Psoas muscle (tissue), 8 donors: Measurements from ENCODE around the gene DNMBP. TPM values are rescaled to one million over a fixed set of nuclear protein-coding genes. Genes with fewer than 3 reads are reported as not detected.

Experiments used
- ATAC-seq, 4 donors: fragments of 200-7000 bp; cut with Tn5 transposase; one replicate each; pipeline ENCODE4 v1.9.1; 2020; ENCODE audit warnings: moderate library complexity in 3 of 4, mild to moderate bottlenecking in 2 of 4
- DNase-seq, 2 donors: peaks; one replicate each; pipeline ENCODE4 v3.0.0-alpha.2; 2020
- H3K27ac ChIP-seq: fragments of 200-600 bp; one replicate; pipeline ENCODE4 v1.8.0; 2022
- H3K27me3 ChIP-seq, 3 donors: fragments of 200-600 bp in 1 of 3; one replicate each; pipeline versions ENCODE4 v1.6.1 to v1.8.0; 2013 to 2022; ENCODE audit warnings: low read length in 2 of 3, mild to moderate bottlenecking in 2 of 3, moderate library complexity in 1 of 3; ENCODE audit not compliant: insufficient read depth in 3 of 3
- H3K36me3 ChIP-seq, 2 donors: fragments of 200-600 bp in 1 of 2; one replicate each; pipeline versions ENCODE4 v1.6.1 to v1.8.0; 2013 to 2022; ENCODE audit warnings: low read depth in 1 of 2, mild to moderate bottlenecking in 1 of 2, moderate library complexity in 1 of 2; ENCODE audit not compliant: insufficient read depth in 1 of 2
- H3K4me1 ChIP-seq: fragments of 200-600 bp; one replicate; pipeline ENCODE4 v1.8.0; 2022
- H3K4me3 ChIP-seq: fragments of 200-600 bp; one replicate; pipeline ENCODE4 v1.8.0; 2022; ENCODE audit warnings: mild to moderate bottlenecking
- H3K9me3 ChIP-seq: fragments of 200-600 bp; one replicate; pipeline ENCODE4 v1.8.0; 2022
- WGBS, 3 donors: extraction: QIAGEN DNeasy Blood & Tissue Kit; methylation state at CpG; one replicate each; pipeline versions ENCODE4 v1.1.6 to v1.1.7; 2013; 5-methylcytosine and 5-hydroxymethylcytosine counted together
- intact Hi-C, 2 donors: fragments of 100-400 bp; cut with DNase I; formaldehyde crosslinking; loops; one replicate each; pipeline versions ENCODE4 v1.11.0 to v1.14.2; 2022
- polyA plus RNA-seq, 3 donors: library from polyadenylated mRNA; stranded (reverse); fragments of 200-250 nt; gene quantifications; one replicate each; pipeline ENCODE4 v1.2.3, GENCODE V29; 2013
- total RNA-seq, 4 donors: library from RNA; stranded (reverse); fragmentation: NEBNext Ultra II Directional in 2 of 4; extraction: Animal tissue kit (Norgen Biotek cat#: 25700) in 2 of 4; gene quantifications; one replicate each; pipeline versions ENCODE4 v1.2.1 to v1.2.4, GENCODE V29; 2021 to 2023
- TF ChIP-seq, protein P1 (sequence below): fragments of 200-600 bp; IDR thresholded peaks from one replicate; pipeline ENCODE4 v1.8.0; 2022; ENCODE audit warnings: antibody characterized with exemption
- donor health status: healthy with polysubstance abuse.
- donor health status: DM: no; HTN: no; CAD: no; lungs with moderate emphysema.
- donor health status: Bipolar disorder and iron deficiency.
- donor health status: healthy.
- donor health status: DM: yes; HTN: yes; CAD: no.
- donor health status: DM: no; HTN: no; CAD: no.
- donor health status: DM: no; HTN: no; CAD: no.
- donor health status: DM: yes; HTN: yes; CAD: no.

The DNMBP gene
- total and polyA plus RNA-seq, 7 donors: 6.2 to 16.9 (median 11.0) TPM

DNA sequence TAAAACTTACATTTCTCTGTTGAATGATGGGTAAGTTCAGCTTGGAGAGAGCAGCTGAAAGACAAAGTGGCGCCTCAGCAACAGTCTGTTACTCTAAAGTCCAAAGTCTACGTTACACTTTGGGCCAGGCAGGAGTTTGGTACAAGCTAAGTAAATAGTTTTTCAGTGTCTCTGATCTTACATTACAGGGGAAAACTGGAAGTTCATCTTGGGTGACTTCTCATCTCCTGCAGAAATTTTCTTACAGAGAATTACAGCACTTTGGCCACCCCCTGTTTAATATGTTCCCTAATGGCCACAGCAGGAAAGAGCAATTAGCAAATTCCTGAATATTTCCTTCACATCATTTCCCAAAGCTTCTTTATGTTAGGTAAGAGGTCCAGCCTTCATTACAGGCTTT is 160.2 kb downstream of the DNMBP start:
- no peaks in the 10 kb centered on the region for H3K27me3 ChIP-seq
- DNase-seq: no peak
- TF ChIP-seq, protein P1, sequence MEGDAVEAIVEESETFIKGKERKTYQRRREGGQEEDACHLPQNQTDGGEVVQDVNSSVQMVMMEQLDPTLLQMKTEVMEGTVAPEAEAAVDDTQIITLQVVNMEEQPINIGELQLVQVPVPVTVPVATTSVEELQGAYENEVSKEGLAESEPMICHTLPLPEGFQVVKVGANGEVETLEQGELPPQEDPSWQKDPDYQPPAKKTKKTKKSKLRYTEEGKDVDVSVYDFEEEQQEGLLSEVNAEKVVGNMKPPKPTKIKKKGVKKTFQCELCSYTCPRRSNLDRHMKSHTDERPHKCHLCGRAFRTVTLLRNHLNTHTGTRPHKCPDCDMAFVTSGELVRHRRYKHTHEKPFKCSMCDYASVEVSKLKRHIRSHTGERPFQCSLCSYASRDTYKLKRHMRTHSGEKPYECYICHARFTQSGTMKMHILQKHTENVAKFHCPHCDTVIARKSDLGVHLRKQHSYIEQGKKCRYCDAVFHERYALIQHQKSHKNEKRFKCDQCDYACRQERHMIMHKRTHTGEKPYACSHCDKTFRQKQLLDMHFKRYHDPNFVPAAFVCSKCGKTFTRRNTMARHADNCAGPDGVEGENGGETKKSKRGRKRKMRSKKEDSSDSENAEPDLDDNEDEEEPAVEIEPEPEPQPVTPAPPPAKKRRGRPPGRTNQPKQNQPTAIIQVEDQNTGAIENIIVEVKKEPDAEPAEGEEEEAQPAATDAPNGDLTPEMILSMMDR: no peak
- H3K27ac ChIP-seq: no peak overlapping the region
- H3K4me1 ChIP-seq: peaks cover 10% of the 10 kb centered on the region
- H3K36me3 ChIP-seq: peaks cover 0 to 60% of the 10 kb centered on the region in 2 donors
- H3K9me3 ChIP-seq: no peaks in the 10 kb centered on the region
- intact Hi-C loops: loop anchor here in 1 of 2 donors (10.0 kb wide), 1 partner anchor 165 kb away; no protein-coding TSS in a partner anchor
- no peak overlapping the region for H3K4me3 ChIP-seq
- no peak for ATAC-seq
- WGBS, 3 donors: 87 to 94% (median 89%) methylated on average over 2 of the region's 2 CpGs

DNA sequence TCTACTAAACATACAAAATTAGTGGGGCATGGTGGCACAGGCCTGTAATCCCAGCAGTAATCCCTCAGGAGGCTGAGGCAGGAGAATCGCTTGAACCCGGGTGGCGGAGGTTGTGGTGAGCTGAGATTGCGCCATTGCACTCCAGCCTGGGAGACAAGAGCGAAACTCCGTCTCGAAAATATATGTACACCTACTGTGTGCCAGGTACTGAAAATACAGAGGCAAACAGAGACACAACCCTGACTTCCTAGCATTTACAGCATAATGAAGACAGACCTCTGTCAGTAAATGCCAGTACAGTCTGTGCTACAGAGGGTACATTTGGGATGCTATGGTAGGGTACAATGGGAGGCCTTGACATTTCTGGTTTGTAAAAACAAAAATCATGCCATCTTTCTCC is 160.7 kb downstream of the DNMBP start:
- Histone ChIP-seq H3K4me3 (no peak overlapping the region), H3K36me3 (peaks cover 0 to 65% of the 10 kb centered on the region in 2 donors), H3K27me3 (no peaks in the 10 kb centered on the region), H3K4me1 (peaks cover 10% of the 10 kb centered on the region), H3K9me3 (no peaks in the 10 kb centered on the region), H3K27ac (no peak overlapping the region)
- WGBS, 3 donors: 82 to 98% (median 91%) methylated on average over 7 of the region's 7 CpGs
- DNase-seq (no peak), ATAC-seq (no peak)
- TF ChIP-seq, protein P1: no peak
- intact Hi-C loops: loop anchor here in 1 of 2 donors (10.0 kb wide), 1 partner anchor 166 kb away; no protein-coding TSS in a partner anchor

DNA sequence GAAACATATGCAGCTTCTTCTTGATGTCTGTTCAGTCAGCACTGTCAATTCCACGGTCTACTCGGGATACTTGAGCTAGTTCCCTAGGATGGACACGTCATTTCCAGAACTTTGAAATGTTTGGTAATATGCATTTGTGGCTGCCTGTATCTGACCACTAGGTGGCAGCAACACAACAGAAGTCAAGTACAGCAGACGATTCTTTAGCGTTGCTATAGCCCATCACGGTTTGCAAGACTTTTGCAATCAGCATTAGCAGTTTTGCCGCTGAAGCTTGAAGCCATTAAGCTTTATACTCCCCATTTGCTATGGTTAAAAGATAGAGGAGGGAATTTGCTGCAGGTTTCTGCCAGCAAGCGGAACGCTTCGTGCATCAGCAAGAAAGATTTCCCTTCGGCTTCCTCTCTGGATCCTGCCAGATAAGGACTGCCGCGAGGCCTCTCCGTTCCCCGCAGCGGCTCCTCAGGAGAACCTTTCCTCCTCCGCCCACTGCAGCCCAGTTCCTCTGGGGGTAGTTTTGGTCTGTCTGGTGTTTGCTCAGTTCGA is 163.8 kb downstream of the DNMBP start:
- peaks cover 0 to 47% of the 10 kb centered on the region in 2 donors for H3K36me3 ChIP-seq
- peak overlapping the region; percentile 36 for H3K4me3 ChIP-seq
- peaks cover 10% of the 10 kb centered on the region for H3K4me1 ChIP-seq
- WGBS, 3 donors: 6 to 10% (median 7%) methylated on average over 18 of the region's 18 CpGs
- intact Hi-C loops: loop anchor here (1.0 to 10.0 kb wide), 3 partner anchors 169 to 200 kb away; no protein-coding TSS in a partner anchor
- ATAC-seq (peak; percentile 91 to 98 (median 94)), DNase-seq (peak; percentile 58 to 70)
- TF ChIP-seq, protein P1: peak; percentile 96
- no peaks in the 10 kb centered on the region for H3K27me3 ChIP-seq
- no peaks in the 10 kb centered on the region for H3K9me3 ChIP-seq
- H3K27ac ChIP-seq: no peak overlapping the region

GRCh38 chr10:99844433-99844955 is 165.3 kb downstream of the DNMBP start:
- no peak overlapping the region for H3K27ac ChIP-seq
- H3K4me3 ChIP-seq: no peak overlapping the region
- no peaks in the 10 kb centered on the region for H3K27me3 ChIP-seq
- ATAC-seq (no peak), DNase-seq (no peak)
- H3K4me1 ChIP-seq: peaks cover 10% of the 10 kb centered on the region
- peaks cover 0 to 35% of the 10 kb centered on the region in 2 donors for H3K36me3 ChIP-seq
- TF ChIP-seq, protein P1: no peak
- intact Hi-C loops: loop anchor here in 1 of 2 donors (10.0 kb wide), 1 partner anchor 170 kb away; no protein-coding TSS in a partner anchor
- no peaks in the 10 kb centered on the region for H3K9me3 ChIP-seq
- 55 to 76% (median 71%) methylated on average over 6 of the region's 6 CpGs for WGBS, 3 donors
